ENCODE data around the gene SV2C. TPM values are rescaled to one million over a fixed set of nuclear protein-coding genes. Genes with fewer than 3 reads are reported as not detected.

Gene SV2C
- total RNA-seq, 1 experiment from 2014 or later = 0.09 TPM

DNA sequence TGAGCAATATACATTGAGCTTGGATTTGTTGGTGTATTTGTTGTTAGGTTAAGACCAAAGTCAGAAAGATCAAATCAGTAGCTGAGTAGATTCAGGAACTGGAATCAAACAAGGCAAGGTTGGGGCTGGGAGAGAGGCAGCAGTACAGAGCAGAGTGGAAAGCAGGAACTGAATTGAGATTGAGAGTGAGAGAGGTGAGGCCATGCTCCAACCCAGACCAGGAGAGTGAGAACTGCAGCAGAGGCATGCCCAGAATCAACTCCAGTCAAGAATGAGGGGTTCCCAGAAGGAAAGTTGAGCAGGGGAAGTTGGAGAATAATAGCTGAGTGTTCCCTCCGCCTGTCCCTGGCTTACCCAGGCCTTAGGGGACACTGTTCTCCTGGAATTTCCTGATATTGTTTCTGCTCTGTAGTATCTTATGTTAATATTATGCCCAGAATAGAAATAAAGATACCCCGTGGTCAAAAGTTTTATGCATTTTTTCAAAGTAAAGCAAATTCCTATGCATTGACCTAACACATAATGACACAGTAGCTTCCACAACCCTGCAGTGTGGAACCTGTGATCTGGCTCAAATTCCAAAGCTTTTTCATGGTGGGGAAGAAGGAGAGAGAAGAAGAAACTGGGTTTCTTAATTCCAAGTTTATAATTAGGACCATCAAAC lies 82.7 kb downstream of the SV2C start:
- TF ChIP-seq JUN (CRISPR knock-in tag; IDR thresholded peaks at IDR 0.05) = no peak
- TF ChIP-seq ZNF138 (CRISPR knock-in tag; conservative IDR thresholded peaks at IDR 0.05) = no peak
- TF ChIP-seq FOXK1 (CRISPR knock-in tag; IDR thresholded peaks at IDR 0.05) = no peak
- TF ChIP-seq JAZF1 (CRISPR knock-in tag; IDR thresholded peaks at IDR 0.05) = no peak
- TF ChIP-seq, protein P1, sequence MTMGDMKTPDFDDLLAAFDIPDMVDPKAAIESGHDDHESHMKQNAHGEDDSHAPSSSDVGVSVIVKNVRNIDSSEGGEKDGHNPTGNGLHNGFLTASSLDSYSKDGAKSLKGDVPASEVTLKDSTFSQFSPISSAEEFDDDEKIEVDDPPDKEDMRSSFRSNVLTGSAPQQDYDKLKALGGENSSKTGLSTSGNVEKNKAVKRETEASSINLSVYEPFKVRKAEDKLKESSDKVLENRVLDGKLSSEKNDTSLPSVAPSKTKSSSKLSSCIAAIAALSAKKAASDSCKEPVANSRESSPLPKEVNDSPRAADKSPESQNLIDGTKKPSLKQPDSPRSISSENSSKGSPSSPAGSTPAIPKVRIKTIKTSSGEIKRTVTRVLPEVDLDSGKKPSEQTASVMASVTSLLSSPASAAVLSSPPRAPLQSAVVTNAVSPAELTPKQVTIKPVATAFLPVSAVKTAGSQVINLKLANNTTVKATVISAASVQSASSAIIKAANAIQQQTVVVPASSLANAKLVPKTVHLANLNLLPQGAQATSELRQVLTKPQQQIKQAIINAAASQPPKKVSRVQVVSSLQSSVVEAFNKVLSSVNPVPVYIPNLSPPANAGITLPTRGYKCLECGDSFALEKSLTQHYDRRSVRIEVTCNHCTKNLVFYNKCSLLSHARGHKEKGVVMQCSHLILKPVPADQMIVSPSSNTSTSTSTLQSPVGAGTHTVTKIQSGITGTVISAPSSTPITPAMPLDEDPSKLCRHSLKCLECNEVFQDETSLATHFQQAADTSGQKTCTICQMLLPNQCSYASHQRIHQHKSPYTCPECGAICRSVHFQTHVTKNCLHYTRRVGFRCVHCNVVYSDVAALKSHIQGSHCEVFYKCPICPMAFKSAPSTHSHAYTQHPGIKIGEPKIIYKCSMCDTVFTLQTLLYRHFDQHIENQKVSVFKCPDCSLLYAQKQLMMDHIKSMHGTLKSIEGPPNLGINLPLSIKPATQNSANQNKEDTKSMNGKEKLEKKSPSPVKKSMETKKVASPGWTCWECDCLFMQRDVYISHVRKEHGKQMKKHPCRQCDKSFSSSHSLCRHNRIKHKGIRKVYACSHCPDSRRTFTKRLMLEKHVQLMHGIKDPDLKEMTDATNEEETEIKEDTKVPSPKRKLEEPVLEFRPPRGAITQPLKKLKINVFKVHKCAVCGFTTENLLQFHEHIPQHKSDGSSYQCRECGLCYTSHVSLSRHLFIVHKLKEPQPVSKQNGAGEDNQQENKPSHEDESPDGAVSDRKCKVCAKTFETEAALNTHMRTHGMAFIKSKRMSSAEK (CRISPR knock-in tag; IDR thresholded peaks at IDR 0.05; ENCODE audit: borderline replicate concordance) = no peak
- no peak for TF ChIP-seq FOXP1 (CRISPR knock-in tag; IDR thresholded peaks at IDR 0.05; ENCODE audit: borderline replicate concordance)
- TF ChIP-seq, protein P2, sequence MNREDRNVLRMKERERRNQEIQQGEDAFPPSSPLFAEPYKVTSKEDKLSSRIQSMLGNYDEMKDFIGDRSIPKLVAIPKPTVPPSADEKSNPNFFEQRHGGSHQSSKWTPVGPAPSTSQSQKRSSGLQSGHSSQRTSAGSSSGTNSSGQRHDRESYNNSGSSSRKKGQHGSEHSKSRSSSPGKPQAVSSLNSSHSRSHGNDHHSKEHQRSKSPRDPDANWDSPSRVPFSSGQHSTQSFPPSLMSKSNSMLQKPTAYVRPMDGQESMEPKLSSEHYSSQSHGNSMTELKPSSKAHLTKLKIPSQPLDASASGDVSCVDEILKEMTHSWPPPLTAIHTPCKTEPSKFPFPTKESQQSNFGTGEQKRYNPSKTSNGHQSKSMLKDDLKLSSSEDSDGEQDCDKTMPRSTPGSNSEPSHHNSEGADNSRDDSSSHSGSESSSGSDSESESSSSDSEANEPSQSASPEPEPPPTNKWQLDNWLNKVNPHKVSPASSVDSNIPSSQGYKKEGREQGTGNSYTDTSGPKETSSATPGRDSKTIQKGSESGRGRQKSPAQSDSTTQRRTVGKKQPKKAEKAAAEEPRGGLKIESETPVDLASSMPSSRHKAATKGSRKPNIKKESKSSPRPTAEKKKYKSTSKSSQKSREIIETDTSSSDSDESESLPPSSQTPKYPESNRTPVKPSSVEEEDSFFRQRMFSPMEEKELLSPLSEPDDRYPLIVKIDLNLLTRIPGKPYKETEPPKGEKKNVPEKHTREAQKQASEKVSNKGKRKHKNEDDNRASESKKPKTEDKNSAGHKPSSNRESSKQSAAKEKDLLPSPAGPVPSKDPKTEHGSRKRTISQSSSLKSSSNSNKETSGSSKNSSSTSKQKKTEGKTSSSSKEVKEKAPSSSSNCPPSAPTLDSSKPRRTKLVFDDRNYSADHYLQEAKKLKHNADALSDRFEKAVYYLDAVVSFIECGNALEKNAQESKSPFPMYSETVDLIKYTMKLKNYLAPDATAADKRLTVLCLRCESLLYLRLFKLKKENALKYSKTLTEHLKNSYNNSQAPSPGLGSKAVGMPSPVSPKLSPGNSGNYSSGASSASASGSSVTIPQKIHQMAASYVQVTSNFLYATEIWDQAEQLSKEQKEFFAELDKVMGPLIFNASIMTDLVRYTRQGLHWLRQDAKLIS (CRISPR knock-in tag; IDR thresholded peaks at IDR 0.05; ENCODE audit: borderline replicate concordance) = no peak
- TF ChIP-seq, protein P3, sequence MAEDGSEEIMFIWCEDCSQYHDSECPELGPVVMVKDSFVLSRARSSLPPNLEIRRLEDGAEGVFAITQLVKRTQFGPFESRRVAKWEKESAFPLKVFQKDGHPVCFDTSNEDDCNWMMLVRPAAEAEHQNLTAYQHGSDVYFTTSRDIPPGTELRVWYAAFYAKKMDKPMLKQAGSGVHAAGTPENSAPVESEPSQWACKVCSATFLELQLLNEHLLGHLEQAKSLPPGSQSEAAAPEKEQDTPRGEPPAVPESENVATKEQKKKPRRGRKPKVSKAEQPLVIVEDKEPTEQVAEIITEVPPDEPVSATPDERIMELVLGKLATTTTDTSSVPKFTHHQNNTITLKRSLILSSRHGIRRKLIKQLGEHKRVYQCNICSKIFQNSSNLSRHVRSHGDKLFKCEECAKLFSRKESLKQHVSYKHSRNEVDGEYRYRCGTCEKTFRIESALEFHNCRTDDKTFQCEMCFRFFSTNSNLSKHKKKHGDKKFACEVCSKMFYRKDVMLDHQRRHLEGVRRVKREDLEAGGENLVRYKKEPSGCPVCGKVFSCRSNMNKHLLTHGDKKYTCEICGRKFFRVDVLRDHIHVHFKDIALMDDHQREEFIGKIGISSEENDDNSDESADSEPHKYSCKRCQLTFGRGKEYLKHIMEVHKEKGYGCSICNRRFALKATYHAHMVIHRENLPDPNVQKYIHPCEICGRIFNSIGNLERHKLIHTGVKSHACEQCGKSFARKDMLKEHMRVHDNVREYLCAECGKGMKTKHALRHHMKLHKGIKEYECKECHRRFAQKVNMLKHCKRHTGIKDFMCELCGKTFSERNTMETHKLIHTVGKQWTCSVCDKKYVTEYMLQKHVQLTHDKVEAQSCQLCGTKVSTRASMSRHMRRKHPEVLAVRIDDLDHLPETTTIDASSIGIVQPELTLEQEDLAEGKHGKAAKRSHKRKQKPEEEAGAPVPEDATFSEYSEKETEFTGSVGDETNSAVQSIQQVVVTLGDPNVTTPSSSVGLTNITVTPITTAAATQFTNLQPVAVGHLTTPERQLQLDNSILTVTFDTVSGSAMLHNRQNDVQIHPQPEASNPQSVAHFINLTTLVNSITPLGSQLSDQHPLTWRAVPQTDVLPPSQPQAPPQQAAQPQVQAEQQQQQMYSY (CRISPR knock-in tag; IDR thresholded peaks at IDR 0.05) = no peak
- TF ChIP-seq SMAD4 (CRISPR knock-in tag; IDR thresholded peaks at IDR 0.05) = no peak
- POLR2A ChIA-PET = interaction anchor here (1.5 kb wide), 1 partner anchor 13 kb away, joined by 4 read pairs; no protein-coding TSS in a partner anchor
- Mint-ChIP-seq H3K36me3 (0 out of 2 replicates have a peak, but pooled peaks cover 3% of the 10 kb centered on the region), H3K4me1 (no peaks in the 10 kb centered on the region), H3K27ac (no peak overlapping the region), H3K4me3 (no peak overlapping the region), H3K9me3 (peaks cover 11% of the 10 kb centered on the region), H3K27me3 (ENCODE audit: low read depth) (no peaks in the 10 kb centered on the region)
- no peak for DNase-seq (ENCODE audit: low spot score)
- ATAC-seq = no peak
- CTCF ChIA-PET = interaction anchor here (0.9 to 3.1 kb wide), 4 partner anchors 9 to 91 kb away, joined by 3 to 39 read pairs (median 5); no protein-coding TSS in a partner anchor

DNA sequence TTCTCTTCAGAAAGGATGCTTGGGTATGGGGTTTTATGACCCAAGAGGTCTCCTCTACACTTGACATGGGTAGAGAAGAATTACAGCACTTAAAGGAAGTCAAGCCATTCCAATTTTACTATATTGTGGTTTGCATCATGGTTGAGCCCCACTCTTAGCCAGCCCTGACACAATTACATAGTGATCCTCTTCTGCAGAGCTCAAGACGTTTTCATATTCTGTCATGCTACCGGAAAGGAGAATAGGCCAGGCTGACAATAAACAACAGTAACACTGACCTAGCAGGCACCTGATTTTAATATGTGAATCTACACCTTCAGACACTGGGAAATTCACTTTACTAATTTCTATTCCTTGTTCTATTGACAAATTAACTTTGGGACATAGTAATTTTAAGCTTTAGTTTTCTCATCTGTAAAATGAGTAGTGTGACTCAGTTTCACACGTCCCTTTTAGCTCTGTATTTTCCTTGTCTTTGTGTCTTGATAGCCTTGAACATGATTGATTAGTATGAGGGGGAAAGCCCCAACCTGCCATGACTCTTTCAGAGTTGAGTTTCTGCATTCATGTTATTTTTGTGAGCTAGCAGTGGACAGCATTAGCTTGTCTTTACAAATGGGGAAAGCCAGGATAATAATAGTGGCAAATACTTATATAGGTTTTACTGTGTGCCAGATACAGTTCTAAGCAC lies 83.8 kb downstream of the SV2C start:
- ChIA-PET CTCF (interaction anchor here (1.8 to 3.1 kb wide), 2 partner anchors 8 to 21 kb away, joined by 7 to 39 read pairs; no protein-coding TSS in a partner anchor), POLR2A (interaction anchor here (1.5 kb wide), 1 partner anchor 14 kb away, joined by 4 read pairs; no protein-coding TSS in a partner anchor)
- peaks cover 11% of the 10 kb centered on the region for H3K9me3 Mint-ChIP-seq
- H3K27ac Mint-ChIP-seq = no peak overlapping the region
- no peaks in the 10 kb centered on the region for H3K27me3 Mint-ChIP-seq (ENCODE audit: low read depth)
- DNase-seq (ENCODE audit: low spot score) (no peak), ATAC-seq (no peak)
- no peak overlapping the region for H3K4me3 Mint-ChIP-seq
- H3K36me3 Mint-ChIP-seq = 0 out of 2 replicates have a peak, but pooled peaks cover 3% of the 10 kb centered on the region
- H3K4me1 Mint-ChIP-seq = no peaks in the 10 kb centered on the region
- TF ChIP-seq EMX1 (CRISPR knock-in tag; IDR thresholded peaks at IDR 0.05) = no peak
- TF ChIP-seq, protein P4, sequence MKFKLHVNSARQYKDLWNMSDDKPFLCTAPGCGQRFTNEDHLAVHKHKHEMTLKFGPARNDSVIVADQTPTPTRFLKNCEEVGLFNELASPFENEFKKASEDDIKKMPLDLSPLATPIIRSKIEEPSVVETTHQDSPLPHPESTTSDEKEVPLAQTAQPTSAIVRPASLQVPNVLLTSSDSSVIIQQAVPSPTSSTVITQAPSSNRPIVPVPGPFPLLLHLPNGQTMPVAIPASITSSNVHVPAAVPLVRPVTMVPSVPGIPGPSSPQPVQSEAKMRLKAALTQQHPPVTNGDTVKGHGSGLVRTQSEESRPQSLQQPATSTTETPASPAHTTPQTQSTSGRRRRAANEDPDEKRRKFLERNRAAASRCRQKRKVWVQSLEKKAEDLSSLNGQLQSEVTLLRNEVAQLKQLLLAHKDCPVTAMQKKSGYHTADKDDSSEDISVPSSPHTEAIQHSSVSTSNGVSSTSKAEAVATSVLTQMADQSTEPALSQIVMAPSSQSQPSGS (CRISPR knock-in tag; IDR thresholded peaks at IDR 0.05; ENCODE audit: borderline replicate concordance, low read depth) = no peak
- no peak for TF ChIP-seq IRF2 (CRISPR knock-in tag; IDR thresholded peaks at IDR 0.05; ENCODE audit: borderline replicate concordance, low read depth)
- TF ChIP-seq, protein P5, sequence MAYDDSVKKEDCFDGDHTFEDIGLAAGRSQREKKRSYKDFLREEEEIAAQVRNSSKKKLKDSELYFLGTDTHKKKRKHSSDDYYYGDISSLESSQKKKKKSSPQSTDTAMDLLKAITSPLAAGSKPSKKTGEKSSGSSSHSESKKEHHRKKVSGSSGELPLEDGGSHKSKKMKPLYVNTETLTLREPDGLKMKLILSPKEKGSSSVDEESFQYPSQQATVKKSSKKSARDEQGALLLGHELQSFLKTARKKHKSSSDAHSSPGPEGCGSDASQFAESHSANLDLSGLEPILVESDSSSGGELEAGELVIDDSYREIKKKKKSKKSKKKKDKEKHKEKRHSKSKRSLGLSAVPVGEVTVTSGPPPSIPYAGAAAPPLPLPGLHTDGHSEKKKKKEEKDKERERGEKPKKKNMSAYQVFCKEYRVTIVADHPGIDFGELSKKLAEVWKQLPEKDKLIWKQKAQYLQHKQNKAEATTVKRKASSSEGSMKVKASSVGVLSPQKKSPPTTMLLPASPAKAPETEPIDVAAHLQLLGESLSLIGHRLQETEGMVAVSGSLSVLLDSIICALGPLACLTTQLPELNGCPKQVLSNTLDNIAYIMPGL (CRISPR knock-in tag; IDR thresholded peaks at IDR 0.05) = no peak
- TF ChIP-seq, protein P6, sequence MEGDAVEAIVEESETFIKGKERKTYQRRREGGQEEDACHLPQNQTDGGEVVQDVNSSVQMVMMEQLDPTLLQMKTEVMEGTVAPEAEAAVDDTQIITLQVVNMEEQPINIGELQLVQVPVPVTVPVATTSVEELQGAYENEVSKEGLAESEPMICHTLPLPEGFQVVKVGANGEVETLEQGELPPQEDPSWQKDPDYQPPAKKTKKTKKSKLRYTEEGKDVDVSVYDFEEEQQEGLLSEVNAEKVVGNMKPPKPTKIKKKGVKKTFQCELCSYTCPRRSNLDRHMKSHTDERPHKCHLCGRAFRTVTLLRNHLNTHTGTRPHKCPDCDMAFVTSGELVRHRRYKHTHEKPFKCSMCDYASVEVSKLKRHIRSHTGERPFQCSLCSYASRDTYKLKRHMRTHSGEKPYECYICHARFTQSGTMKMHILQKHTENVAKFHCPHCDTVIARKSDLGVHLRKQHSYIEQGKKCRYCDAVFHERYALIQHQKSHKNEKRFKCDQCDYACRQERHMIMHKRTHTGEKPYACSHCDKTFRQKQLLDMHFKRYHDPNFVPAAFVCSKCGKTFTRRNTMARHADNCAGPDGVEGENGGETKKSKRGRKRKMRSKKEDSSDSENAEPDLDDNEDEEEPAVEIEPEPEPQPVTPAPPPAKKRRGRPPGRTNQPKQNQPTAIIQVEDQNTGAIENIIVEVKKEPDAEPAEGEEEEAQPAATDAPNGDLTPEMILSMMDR (IDR thresholded peaks at IDR 0.05) = no peak
